Activated T-helper 17 cell treated with anti-CD3 and anti-CD28 coated beads, Interleukin-2, amount 50 U/mL, for 72 hours (primary cell): ENCODE results near the gene CES5A. TPM values are rescaled to one million over a fixed set of nuclear protein-coding genes. Genes with fewer than 3 reads are reported as not detected.
"Not testable (repeated sequence)": the region's sequence is repeated elsewhere in the genome, so short reads cannot be mapped to it uniquely, and the experiment has no call there.

Source experiments
- ATAC-seq: fragments of 150-1000 bp; cut with Tn5 transposase; replicated peaks from 2 replicates; pipeline ENCODE4 v1.10.0; 2021; ENCODE audit warnings: mild to moderate bottlenecking, moderate library complexity
- H3K27ac Mint-ChIP-seq: one replicate; pipeline ENCODE4 v1.8.0; 2022; ENCODE audit warnings: mixed read lengths
- H3K27me3 Mint-ChIP-seq: one replicate; pipeline ENCODE4 v1.8.0; 2022; ENCODE audit warnings: mixed read lengths
- H3K36me3 Mint-ChIP-seq: one replicate; pipeline ENCODE4 v1.8.0; 2022; ENCODE audit warnings: low read depth, mild to moderate bottlenecking, mixed read lengths
- H3K4me1 Mint-ChIP-seq: one replicate; pipeline ENCODE4 v1.8.0; 2022; ENCODE audit warnings: mixed read lengths
- H3K4me3 Mint-ChIP-seq: one replicate; pipeline ENCODE4 v1.8.0; 2022; ENCODE audit warnings: mild to moderate bottlenecking, mixed read lengths
- H3K9me3 Mint-ChIP-seq: one replicate; pipeline ENCODE4 v1.8.0; 2022; ENCODE audit warnings: mixed read lengths
- total RNA-seq, 2 donors: library from RNA; stranded (reverse); gene quantifications; one replicate each; pipeline ENCODE4 v1.2.3, GENCODE V29; 2022

CES5A gene, protein sequence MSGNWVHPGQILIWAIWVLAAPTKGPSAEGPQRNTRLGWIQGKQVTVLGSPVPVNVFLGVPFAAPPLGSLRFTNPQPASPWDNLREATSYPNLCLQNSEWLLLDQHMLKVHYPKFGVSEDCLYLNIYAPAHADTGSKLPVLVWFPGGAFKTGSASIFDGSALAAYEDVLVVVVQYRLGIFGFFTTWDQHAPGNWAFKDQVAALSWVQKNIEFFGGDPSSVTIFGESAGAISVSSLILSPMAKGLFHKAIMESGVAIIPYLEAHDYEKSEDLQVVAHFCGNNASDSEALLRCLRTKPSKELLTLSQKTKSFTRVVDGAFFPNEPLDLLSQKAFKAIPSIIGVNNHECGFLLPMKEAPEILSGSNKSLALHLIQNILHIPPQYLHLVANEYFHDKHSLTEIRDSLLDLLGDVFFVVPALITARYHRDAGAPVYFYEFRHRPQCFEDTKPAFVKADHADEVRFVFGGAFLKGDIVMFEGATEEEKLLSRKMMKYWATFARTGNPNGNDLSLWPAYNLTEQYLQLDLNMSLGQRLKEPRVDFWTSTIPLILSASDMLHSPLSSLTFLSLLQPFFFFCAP
- total RNA-seq: not detected

DNA sequence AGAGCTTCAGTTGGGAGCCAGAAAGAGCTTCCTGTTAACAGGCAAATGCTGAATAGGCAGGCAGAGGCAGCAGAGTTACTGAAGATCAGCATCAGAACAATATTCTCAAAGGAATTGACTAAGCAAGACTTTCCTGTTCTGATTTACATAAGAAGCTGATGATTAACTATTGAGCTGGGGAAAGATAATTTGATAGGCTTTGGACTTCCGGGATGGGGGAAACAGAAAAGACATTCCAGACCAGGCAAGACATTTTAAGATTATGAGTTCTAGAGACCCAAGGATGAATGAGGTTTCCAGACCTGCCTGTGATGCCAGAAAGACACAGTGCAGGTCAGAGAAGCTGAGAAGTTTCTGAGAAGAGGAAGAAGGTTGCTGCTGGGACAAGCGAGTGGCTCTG lies at the start of gene CES5A:
Gene CES5A, minus strand, starts transcription at position 101 of the 400 bp plus-strand sequence. CDS start 152 bp downstream, outside the sequence.
- no peak for ATAC-seq
- no peaks in the 10 kb centered on the region for H3K4me1 Mint-ChIP-seq
- H3K27ac Mint-ChIP-seq: no peak within 1 kb of the TSS
- peaks cover 11% of the 10 kb centered on the region for H3K27me3 Mint-ChIP-seq
- no peak within 1 kb of the TSS for H3K4me3 Mint-ChIP-seq
- H3K9me3 Mint-ChIP-seq: peaks cover 4% of the 10 kb centered on the region
- no peaks in the 10 kb centered on the region for H3K36me3 Mint-ChIP-seq

DNA sequence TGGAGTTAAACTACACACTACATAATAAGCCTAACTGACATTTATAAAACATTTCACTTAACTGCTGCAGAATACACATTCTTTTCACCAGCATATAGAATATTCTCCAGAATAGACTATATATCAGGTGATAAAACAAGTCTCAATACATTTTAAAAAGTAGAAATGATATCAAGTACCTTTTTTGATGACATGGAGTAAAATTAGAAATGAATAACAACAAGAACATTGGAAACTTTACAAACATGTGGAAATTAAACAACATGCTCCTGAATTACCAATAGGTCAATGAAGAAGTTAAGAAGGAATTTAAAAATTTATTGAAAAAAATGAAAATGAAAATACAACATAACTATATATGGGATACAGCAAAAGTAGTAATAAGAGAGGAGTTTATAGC lies 47.5 kb upstream of the CES5A start:
- Mint-ChIP-seq H3K4me3 (no peak overlapping the region), H3K27ac (no peak overlapping the region), H3K9me3 (peaks cover 6% of the 10 kb centered on the region), H3K27me3 (peaks cover 32% of the 10 kb centered on the region), H3K36me3 (no peaks in the 10 kb centered on the region), H3K4me1 (no peaks in the 10 kb centered on the region)
- no peak for ATAC-seq

DNA sequence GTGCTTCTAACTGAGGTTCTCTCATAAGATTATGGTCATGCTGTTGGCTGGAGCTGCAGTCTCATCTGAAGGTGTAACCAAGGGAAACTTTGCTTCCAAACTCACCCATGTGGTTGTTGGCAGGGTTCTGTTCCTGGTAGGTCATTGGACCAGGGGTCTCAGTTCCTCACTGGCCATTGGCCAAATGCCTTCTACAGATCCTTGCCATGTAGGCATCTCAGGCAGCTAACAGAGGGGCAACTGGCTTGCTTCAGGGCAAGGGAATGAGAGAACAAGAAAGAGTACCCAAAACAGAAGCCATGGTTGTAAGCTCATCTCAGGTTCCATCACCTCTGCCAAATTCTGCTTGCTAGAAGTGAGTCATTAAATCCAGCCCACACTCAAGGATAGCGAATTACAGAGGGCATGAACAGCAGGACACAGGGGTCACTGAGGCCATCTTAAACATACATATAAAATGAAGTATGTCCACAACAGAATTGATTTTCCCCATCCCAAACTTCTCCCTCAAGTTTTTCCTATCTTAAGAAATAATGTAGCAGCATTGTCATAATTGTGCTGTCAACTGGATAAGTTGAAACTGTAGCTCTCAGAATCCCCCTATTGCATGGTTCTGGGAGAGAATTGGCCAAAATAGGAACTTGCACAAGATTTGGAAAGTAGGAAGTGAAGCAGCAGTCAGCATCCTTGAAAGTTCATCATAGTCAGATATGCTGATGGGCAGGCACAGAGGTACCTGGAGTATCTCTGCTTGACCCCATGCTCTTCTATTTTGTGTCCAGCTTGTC lies 42.4 kb upstream of the CES5A start:
- Mint-ChIP-seq H3K4me1 (no peaks in the 10 kb centered on the region), H3K27me3 (peaks cover 42% of the 10 kb centered on the region), H3K4me3 (no peak overlapping the region), H3K9me3 (peaks cover 6% of the 10 kb centered on the region), H3K27ac (no peak overlapping the region), H3K36me3 (no peaks in the 10 kb centered on the region)
- no peak for ATAC-seq

DNA sequence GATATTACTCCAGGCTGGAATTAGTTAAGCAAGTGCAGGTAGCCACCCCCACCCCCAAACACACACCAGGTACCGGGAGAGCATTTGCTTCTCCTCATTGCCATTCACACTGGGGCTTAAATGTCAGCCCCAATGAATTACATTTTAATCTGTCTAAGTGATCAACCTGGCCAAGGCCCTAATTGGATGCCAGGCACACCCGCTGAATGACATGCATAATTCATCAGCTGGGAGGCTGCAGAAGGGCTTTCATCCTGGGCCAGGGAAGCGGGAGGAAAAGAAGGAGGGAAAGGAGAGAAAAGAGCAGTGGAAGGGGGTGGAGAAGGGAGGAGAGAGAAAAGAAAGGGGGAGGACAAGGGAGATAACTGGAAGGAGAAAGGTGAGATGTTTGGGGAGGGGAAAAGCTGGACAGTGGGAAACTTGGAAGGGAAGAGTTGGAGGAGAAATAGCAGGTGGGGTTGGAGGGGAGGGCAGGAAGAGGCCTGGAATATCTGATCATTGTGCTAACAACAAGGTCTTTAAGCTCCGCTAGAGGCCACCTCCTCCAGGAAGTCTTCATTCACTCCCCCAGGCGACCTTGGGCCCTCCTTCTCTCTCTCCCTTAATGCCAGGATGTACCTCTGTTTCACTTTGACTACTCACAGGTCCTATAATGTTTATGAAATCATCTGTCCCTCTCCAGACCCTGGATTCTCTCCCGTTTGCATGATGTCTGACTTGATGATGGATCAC lies 40.1 kb upstream of the CES5A start:
- peaks cover 5% of the 10 kb centered on the region for H3K9me3 Mint-ChIP-seq
- no peak overlapping the region for H3K27ac Mint-ChIP-seq
- H3K36me3 Mint-ChIP-seq: no peaks in the 10 kb centered on the region

DNA sequence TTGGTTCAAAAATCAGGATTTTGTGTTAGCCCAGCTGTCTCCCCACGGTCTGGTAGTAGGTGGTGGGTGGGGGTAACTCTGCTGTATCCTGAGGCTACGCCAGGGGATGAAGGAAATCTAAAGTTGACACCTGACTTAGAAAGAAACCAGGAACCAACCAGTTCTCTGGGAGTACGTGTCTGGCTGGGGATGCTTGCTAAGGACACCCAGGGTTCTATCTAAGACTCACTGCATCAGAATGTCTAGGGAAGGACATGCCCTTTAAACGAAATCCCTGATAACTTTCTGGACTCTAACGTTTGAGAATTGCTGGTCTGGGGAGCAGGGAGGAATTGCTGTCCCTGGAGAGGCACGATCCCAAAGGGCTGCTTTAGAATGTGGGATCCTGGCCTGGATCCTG lies 39.2 kb upstream of the CES5A start:
- no peak overlapping the region for H3K27ac Mint-ChIP-seq
- no peaks in the 10 kb centered on the region for H3K36me3 Mint-ChIP-seq
- H3K4me3 Mint-ChIP-seq: no peak overlapping the region
- H3K4me1 Mint-ChIP-seq: no peaks in the 10 kb centered on the region
- no peak for ATAC-seq
- H3K9me3 Mint-ChIP-seq: peaks cover 5% of the 10 kb centered on the region
- H3K27me3 Mint-ChIP-seq: peaks cover 37% of the 10 kb centered on the region

More for the DNA sequence above, 40.1 kb upstream of the CES5A start:
- no peak for ATAC-seq
- Mint-ChIP-seq H3K27me3 (peaks cover 39% of the 10 kb centered on the region), H3K4me3 (no peak overlapping the region), H3K4me1 (no peaks in the 10 kb centered on the region)

DNA sequence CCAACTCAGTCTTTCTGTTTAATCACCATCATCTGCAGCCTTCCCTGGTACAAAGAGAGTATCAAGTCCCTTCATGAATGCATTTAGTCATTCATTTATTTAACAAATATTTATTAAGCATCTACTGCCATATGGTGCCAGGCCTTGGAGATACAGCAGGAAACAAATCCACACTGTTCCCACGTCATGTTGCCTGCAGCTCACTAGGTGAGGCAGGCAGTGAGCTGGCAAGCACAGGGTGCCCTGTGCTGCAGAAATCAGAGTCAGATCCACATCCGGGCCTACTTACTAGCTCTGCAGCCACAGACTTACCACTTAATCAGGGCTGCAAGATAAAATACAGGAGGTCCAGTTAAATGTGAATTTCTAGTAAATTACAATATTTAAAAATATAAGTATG lies 38.5 kb upstream of the CES5A start:
- Mint-ChIP-seq H3K4me1 (no peaks in the 10 kb centered on the region), H3K9me3 (peaks cover 5% of the 10 kb centered on the region), H3K36me3 (no peaks in the 10 kb centered on the region), H3K4me3 (no peak overlapping the region), H3K27ac (no peak overlapping the region), H3K27me3 (peaks cover 40% of the 10 kb centered on the region)
- no peak for ATAC-seq

DNA sequence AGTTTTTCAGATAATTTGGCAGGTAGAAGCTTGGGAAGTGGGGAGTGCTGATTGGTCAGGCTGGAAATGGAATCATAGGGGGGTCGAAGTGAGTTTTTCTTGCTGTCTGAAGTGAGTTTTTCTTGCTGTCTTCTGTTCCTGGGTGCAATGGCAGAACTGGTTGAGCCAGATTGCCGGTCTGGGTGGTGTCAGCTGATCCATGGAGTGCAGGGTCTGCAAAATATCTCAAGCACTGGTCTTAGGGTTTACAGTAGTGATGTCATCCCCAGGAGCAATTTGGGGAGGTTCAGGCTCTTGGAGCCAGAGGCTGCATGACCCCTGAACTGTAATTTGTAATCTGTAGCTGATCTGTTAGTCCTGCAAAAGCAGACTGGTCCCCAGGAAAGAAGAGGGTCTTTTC lies 37.9 kb upstream of the CES5A start:
- not testable (repeated sequence) for H3K4me3 Mint-ChIP-seq, H3K4me1 Mint-ChIP-seq, H3K9me3 Mint-ChIP-seq, H3K36me3 Mint-ChIP-seq, H3K27ac Mint-ChIP-seq, ATAC-seq
- H3K27me3 Mint-ChIP-seq: peaks cover 35% of the 10 kb centered on the region

DNA sequence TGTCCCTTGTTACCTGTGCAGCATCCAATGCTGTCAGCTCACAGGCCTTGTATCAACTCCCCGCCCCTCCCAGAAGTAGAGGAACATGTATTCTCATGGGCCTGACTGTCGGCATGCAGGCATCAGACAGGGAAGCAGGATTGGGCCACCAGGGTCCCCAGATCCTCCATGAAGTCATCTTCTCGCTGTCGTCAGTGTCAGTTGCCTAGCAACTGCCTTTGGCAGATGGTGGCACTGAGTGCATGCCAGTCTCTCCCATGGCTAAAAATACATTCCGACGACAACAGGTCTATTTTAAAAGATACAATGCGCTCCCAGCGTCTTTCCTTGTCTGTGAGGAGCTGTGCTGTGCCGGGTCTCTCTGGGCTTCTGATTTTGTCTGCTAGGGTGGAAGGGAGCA lies 36.8 kb upstream of the CES5A start:
- Mint-ChIP-seq H3K9me3 (peaks cover 5% of the 10 kb centered on the region), H3K36me3 (no peaks in the 10 kb centered on the region), H3K27ac (no peak overlapping the region), H3K4me3 (no peak overlapping the region), H3K4me1 (no peaks in the 10 kb centered on the region), H3K27me3 (peaks cover 32% of the 10 kb centered on the region)
- ATAC-seq: no peak

DNA sequence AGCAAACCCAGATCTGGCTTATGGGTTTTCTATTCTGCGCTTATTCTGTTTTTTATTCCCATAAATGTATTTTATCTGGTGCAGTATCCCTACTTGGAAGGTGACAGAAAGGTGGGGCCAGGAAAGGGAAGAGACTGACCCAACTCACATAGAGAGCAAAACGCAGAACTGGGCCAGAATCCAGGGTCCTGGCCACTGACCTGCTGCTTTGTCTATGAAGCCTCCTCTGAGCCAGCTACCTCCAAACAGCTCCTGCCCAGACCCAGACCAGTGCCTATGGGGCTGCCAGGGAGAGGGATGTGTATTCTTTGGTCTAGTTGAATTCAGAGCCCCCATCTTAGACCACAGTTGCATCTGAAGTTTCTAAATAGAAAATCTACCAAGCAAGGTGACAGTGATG lies 36.4 kb upstream of the CES5A start:
- Mint-ChIP-seq H3K4me1 (no peaks in the 10 kb centered on the region), H3K4me3 (no peak overlapping the region), H3K36me3 (no peaks in the 10 kb centered on the region), H3K9me3 (peaks cover 5% of the 10 kb centered on the region), H3K27me3 (peaks cover 28% of the 10 kb centered on the region), H3K27ac (no peak overlapping the region)
- ATAC-seq: no peak

DNA sequence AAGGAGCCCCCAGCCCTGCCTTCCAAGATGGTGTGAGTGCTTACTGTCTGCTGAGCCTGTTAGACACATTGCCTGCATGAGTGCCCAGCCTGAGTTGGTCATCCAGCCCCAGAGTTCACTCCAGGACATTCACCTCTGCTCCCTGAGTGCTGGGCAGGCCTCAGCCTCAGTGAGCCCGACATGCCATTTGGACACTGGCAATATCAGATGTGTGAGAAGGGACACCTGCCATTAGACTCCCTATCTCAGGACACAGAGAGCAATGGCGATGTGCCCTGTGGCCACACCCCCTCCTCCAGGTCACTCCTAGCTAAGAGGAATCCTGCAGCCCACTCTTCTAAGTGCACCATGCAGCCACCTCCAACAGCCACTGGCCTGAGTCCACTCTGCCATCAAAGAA lies 34.7 kb upstream of the CES5A start:
- ATAC-seq: no peak
- H3K27ac Mint-ChIP-seq: no peak overlapping the region
- no peaks in the 10 kb centered on the region for H3K4me1 Mint-ChIP-seq
- no peaks in the 10 kb centered on the region for H3K36me3 Mint-ChIP-seq
- peaks cover 36% of the 10 kb centered on the region for H3K27me3 Mint-ChIP-seq
- H3K4me3 Mint-ChIP-seq: no peak overlapping the region
- H3K9me3 Mint-ChIP-seq: peaks cover 5% of the 10 kb centered on the region

DNA sequence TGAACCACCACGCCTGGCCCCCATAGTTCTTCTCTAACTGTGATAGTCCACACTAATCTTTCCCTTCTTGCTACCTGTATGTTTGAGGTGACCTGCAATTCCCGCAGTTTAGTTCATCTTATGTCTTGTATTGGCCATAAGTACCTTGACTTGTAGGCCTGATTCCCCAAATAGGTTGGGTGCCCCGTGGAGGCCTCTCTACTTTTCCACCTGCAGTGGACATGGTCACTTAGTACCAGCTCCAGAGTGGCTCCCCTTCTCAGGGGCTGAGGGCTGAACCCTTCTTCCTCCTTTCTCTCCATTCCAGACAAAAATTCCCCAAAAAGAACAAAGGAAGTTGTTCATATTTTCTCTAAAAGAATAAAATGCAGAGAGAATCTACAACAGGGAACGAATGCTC lies 33.5 kb upstream of the CES5A start:
- Mint-ChIP-seq H3K9me3 (peaks cover 8% of the 10 kb centered on the region), H3K27ac (no peak overlapping the region), H3K4me3 (no peak overlapping the region), H3K36me3 (no peaks in the 10 kb centered on the region), H3K4me1 (no peaks in the 10 kb centered on the region), H3K27me3 (peaks cover 45% of the 10 kb centered on the region)
- no peak for ATAC-seq

DNA sequence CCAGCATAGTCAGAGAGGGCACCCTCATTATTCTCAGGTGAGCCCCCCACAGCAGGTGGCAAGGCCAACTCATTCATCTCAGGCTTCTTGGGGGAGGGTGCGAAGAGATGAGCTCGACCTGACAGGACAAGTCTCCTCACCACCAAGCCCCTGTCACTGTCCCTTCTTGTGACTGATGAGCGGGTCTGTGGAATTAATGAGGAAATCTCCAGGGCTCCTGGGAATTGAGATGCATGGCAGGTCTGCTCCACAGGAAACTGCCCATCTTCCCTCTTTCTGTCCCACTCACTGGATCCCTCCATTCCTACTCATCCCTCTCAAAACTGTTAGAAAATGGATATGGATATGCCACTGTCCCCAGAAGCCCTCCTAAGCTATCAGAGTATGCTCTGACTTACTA lies 32.5 kb upstream of the CES5A start:
- no peak overlapping the region for H3K27ac Mint-ChIP-seq
- H3K4me3 Mint-ChIP-seq: no peak overlapping the region
- H3K4me1 Mint-ChIP-seq: no peaks in the 10 kb centered on the region
- H3K9me3 Mint-ChIP-seq: peaks cover 13% of the 10 kb centered on the region
- H3K27me3 Mint-ChIP-seq: peaks cover 47% of the 10 kb centered on the region
- ATAC-seq: no peak
- H3K36me3 Mint-ChIP-seq: no peaks in the 10 kb centered on the region

DNA sequence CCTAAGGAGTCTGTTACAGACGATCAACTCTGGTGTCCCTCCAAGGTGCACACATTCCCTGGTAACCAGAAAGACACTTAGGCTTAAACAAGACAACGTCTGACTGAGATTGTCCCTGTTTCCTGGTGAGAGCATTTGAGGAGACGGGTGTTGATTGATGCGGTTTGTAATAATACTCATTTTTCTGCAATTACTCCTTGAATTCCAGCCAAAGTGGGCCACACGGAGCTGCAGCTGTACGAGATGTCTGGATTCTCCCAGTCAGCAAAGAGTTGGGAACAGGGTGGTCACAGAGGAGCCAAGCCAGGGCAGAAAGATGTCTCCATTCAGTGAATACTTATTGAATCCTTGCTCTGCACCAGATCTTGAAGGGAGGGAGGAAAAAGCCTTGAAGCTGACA lies 30.9 kb upstream of the CES5A start:
- H3K9me3 Mint-ChIP-seq: peaks cover 13% of the 10 kb centered on the region
- no peak for ATAC-seq
- H3K27me3 Mint-ChIP-seq: peaks cover 38% of the 10 kb centered on the region
- H3K4me3 Mint-ChIP-seq: no peak overlapping the region
- no peaks in the 10 kb centered on the region for H3K4me1 Mint-ChIP-seq
- H3K27ac Mint-ChIP-seq: no peak overlapping the region
- no peaks in the 10 kb centered on the region for H3K36me3 Mint-ChIP-seq

DNA sequence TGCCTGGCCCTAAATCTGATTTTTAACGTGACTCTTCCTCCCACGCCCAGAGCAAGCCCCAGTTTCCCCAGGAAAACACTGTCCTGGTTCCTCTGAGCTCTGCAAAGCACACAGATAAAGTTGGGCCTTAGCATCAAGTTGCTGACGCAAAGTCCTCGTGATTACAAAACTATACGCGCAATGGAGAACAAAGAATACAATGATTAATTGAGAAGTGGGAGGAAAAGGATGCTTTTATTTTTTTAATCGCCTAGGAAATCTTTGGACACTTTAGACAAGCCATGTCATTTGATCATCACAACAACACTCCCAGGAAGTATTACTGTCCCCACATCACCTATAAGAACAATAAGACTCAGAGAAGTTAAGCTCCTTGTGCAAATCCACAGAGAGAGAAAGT lies 30.5 kb upstream of the CES5A start:
- Mint-ChIP-seq H3K36me3 (no peaks in the 10 kb centered on the region), H3K4me1 (no peaks in the 10 kb centered on the region), H3K27ac (no peak overlapping the region), H3K27me3 (peaks cover 33% of the 10 kb centered on the region), H3K9me3 (peaks cover 8% of the 10 kb centered on the region), H3K4me3 (no peak overlapping the region)
- ATAC-seq: no peak
